Left ventricle myocardium superior (tissue), 1 donor: ENCODE results near the gene GJD4. TPM values are rescaled to one million over a fixed set of nuclear protein-coding genes. Genes with fewer than 3 reads are reported as not detected.

Source experiments
- ATAC-seq: fragments of 200-7000 bp; cut with Tn5 transposase; one replicate; pipeline ENCODE4 v1.9.1; 2020; ENCODE audit warnings: mild to moderate bottlenecking, moderate library complexity
- DNase-seq: peaks from one replicate; pipeline ENCODE4 v3.0.0-alpha.2; 2020
- intact Hi-C: fragments of 100-400 bp; cut with micrococcal nuclease; formaldehyde crosslinking; loops from one replicate; pipeline ENCODE4 v1.11.0; 2022
- total RNA-seq: library from RNA; stranded (reverse); fragmentation: NEBNext Ultra II Directional; extraction: Animal tissue kit (Norgen Biotek cat#: 25700); gene quantifications from one replicate; pipeline ENCODE4 v1.2.1, GENCODE V29; 2021
- donor health status: DM: no; HTN: yes; CAD: no; lungs with severe emphysema.

GJD4 gene
- total RNA-seq, 1 donor from 2014 or later, result not detected

DNA sequence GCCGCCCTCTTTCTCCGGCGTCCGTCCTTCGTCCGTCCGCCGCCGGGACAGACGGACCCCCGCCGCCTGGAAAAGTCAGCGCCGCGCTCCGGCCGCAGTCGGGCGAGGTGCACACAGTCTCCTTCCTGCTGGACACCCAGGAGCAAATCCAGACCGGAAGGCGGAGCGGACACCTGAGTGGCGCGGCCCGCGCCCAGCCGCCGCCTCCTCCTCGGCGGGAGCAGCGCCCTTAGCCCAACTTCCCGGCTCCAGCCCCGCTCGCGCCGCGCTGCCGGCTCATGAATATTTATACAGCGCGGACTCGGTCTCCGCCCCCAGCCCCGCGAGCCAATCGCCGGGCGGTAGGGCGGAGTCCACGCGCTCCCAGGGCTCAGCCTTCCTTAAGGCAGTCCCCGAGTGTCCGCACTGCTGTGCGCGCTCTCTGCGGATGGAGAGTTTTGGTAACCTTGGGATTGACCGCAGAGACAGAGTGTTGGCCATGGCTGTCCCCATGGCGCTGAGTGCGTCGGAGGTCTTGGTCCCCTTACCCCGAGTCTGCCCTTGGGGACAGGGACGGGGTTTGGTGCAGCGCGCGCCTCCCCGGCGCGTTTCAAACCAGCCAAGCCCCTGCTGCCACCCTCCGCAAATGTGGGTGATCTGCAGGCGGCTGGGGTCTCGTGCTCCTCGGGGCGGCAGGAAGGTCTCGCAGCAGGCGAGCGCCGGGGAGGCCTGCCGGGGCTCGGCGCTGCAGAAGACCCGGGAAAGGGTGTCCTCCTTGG lies 37.1 kb downstream of the GJD4 start, which contains the start of gene FZD8:
FZD8 (minus strand) TSS at position 262 of the 758 bp plus-strand sequence. CDS start 867 bp downstream, outside the sequence.
- peak; percentile 96 for DNase-seq
- peak; percentile 92 for ATAC-seq
- intact Hi-C loops, result no loop called here

GRCh38 chr10:35642793-35643114 lies 37.6 kb downstream of the GJD4 start:
- DNase-seq, result peak; percentile 33
- intact Hi-C loops, result no loop called here
- ATAC-seq, result no peak

GRCh38 chr10:35643151-35644049 lies 38.3 kb downstream of the GJD4 start:
- DNase-seq, result peak; percentile 91
- intact Hi-C loops, result no loop called here
- ATAC-seq, result peak; percentile 65

DNA sequence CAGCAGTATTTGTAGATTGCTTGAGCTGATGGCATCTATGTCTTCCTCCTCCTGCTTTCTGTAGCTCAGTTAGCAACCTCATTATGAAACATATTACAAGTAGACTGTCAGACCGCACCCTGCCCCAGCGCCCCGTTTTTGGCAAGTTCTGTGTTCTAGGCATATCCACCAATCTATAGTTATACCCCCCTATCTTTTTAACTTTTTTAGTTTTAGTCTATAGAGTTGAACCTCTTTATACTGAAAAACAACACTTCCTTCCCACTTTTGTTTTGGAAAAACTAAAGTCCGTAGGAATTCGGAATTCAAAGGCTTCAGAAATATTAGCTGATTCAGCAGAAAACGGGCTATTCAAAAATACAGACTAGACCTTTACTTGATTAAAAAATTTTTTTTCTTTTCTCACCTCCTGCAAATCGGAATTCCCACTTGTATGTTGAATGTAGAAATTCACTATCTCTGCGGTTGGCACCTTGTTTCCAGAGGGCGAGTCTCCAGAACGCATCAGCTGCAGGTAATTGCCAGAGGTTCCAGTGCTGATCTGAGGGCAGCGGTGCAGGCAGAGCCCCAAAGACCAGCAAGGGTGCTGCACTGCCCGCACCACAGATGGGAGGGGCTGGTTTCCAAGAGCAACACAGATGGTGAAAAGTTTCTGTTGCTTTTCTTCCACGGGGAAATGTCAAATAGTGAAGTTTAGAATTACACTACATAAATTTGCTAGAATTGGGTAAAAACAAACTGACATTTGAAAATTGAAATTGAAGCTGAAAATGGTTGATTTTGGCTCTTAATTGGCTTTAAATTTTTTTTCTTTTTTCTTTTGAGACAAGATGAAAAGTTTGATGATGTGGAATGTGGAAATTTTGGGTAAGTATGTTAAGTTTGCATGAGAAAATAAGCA lies 39.2 kb downstream of the GJD4 start:
- peak; percentile 18 for DNase-seq
- ATAC-seq, result no peak
- intact Hi-C loops, result no loop called here

DNA sequence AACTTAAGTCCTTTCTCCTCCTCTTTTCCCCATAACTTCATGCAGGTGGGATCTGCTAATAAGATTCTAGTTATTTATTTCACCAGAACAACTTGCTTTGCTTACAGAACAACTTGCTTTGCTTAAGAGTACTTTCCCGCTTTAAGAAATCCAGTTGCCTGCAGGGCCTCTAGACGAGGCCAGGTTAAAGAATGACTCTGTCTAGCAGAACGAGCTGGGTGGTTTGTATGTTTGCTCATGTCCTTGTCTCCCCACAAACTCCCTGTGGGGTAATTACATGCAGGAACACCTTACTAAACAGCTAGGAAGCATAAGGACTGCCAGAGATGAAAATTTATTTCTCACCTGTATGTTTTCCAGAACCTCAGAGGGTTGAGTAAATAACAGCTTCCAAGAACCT lies 45.8 kb downstream of the GJD4 start:
- ATAC-seq (no peak), DNase-seq (no peak)
- intact Hi-C loops, result no loop called here

GRCh38 chr10:35652824-35653223 lies 47.7 kb downstream of the GJD4 start:
- intact Hi-C loops, result no loop called here
- no peak for ATAC-seq
- DNase-seq, result no peak

GRCh38 chr10:35657621-35658020 lies 52.5 kb downstream of the GJD4 start:
- ATAC-seq (no peak), DNase-seq (no peak)
- intact Hi-C loops, result no loop called here

Other genes with a start within 250 kb of the GJD4 start
- 8.2 TPM for gene FZD8, start 37.0 kb downstream of the GJD4 start, total RNA-seq